Kidney (tissue), 14 donors: Measurements from ENCODE around the gene IGF2BP3. TPM values are rescaled to one million over a fixed set of nuclear protein-coding genes. Genes with fewer than 3 reads are reported as not detected.
A peak's percentile ranks its signal among the peaks of the same experiment; 100 is the strongest.

Experiments used
- DNase-seq, 5 donors: peaks; one replicate each; pipeline ENCODE4 v3.0.0-alpha.2; 2013 to 2020
- FAIRE-seq: peaks from 2 replicates; lab custom pipeline; 2012; peaks lifted over from hg19 to GRCh38; lab: Jason Lieb, UNC
- H3K27ac ChIP-seq, 2 donors: one replicate each; pipeline ENCODE4 v1.7.0; 2013; ENCODE audit warnings: low read depth in 2 of 2, low read length in 2 of 2, inconsistent platforms in 1 of 2
- H3K27me3 ChIP-seq: one replicate; pipeline ENCODE4 v1.7.1; 2013; ENCODE audit warnings: low read length, inconsistent platforms; ENCODE audit not compliant: control insufficient read depth, insufficient read depth
- H3K36me3 ChIP-seq, 3 donors: one replicate each; pipeline versions ENCODE4 v1.7.0 to v1.7.1; 2013; ENCODE audit warnings: low read length in 3 of 3, control low read depth in 1 of 3, inconsistent platforms in 1 of 3; ENCODE audit not compliant: insufficient read depth in 3 of 3, control insufficient read depth in 2 of 3
- H3K4me1 ChIP-seq, 3 donors: one replicate each; pipeline versions ENCODE4 v1.7.0 to v1.7.1; 2013; ENCODE audit warnings: low read length in 3 of 3, inconsistent platforms in 1 of 3, low read depth in 1 of 3; ENCODE audit not compliant: control insufficient read depth in 2 of 3, insufficient read depth in 2 of 3
- H3K4me3 ChIP-seq, 3 donors: one replicate each; pipeline versions ENCODE4 v1.7.0 to v1.8.1; 2013; ENCODE audit warnings: low read length in 3 of 3, control low read depth in 1 of 3, inconsistent platforms in 1 of 3
- H3K9ac ChIP-seq, 3 donors: one replicate each; pipeline versions ENCODE4 v1.7.0 to v1.7.1; 2013; ENCODE audit warnings: low read length in 3 of 3, control low read depth in 1 of 3, inconsistent platforms in 1 of 3
- H3K9me3 ChIP-seq, 3 donors: one replicate each; pipeline versions ENCODE4 v1.7.0 to v1.7.1; 2013; ENCODE audit warnings: low read length in 3 of 3, control low read depth in 1 of 3, inconsistent platforms in 1 of 3; ENCODE audit not compliant: control insufficient read depth in 2 of 3, insufficient read depth in 1 of 3
- intact Hi-C: fragments of 100-400 bp; cut with DNase I; formaldehyde crosslinking; loops from one replicate; pipeline ENCODE4 v1.11.1; 2022
- polyA plus RNA-seq: library from polyadenylated mRNA; stranded (reverse); fragments of 350-450 nt; fragmentation: Illumina TruSeq; extraction: RNeasy Lipid Tissue Mini Kit (QIAGEN cat#74804); gene quantifications from one replicate; pipeline ENCODE4 v1.2.3, GENCODE V29; 2014; ENCODE audit warnings: low read depth, low replicate concordance; ENCODE audit not compliant: insufficient read depth
- total RNA-seq: library from RNA; stranded (reverse); fragmentation: NEBNext Ultra II Directional; extraction: Animal tissue kit (Norgen Biotek cat#: 25700); gene quantifications from one replicate; pipeline ENCODE4 v1.2.1, GENCODE V29; 2021
- TF ChIP-seq, protein P1 (sequence below): IDR thresholded peaks from 3 replicates; pipeline ENCODE4 v1.5.1; 2012; ENCODE audit warnings: mild to moderate bottlenecking, moderate library complexity, borderline replicate concordance; ENCODE audit not compliant: insufficient read depth; ENCODE audit errors: extremely low read depth
- donor health status: control.
- donor health status: control.
- donor health status: control.
- donor health status: control.
- donor health status: control.
- donor health status: DM: yes; HTN: yes; CAD: no.
- donor health status: Normal renal cell carcinoma (clear cell type).

The IGF2BP3 gene
- total and polyA plus RNA-seq, 2 donors from 2014 or later = 0.85 TPM; not detected in 1

DNA sequence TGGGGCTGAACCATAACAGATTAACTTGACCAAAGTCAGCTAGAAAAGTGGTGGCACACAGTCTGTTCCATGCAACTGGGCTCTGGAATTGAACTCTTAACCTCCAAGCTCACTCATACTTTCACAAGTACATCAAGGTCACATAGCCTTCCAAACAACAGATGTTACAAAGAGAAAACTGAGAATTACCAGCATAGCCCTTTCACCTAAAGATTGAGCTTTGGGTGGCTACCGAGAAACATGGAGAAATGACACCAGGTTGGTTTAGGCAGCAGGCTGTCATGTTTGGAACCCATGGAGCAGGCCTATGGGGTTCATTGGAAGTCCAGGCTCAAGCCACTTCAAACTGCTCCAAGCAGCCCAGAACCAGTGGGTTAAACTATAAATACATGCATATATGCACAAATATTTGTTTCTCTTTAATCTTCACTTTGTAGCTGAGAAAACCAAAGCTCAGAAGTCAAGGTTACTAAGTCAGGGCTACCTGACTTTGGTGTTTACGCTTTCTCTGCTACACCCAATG is 112.1 kb downstream of the IGF2BP3 start:
- H3K4me3 ChIP-seq = no peak overlapping the region
- no peaks in the 10 kb centered on the region for H3K4me1 ChIP-seq
- no peak for FAIRE-seq
- no peaks in the 10 kb centered on the region for H3K36me3 ChIP-seq
- no peaks in the 10 kb centered on the region for H3K27me3 ChIP-seq
- intact Hi-C loops = no loop called here
- H3K9ac ChIP-seq = no peak overlapping the region
- no peak for DNase-seq
- no peak overlapping the region for H3K27ac ChIP-seq
- no peaks in the 10 kb centered on the region for H3K9me3 ChIP-seq
- TF ChIP-seq, protein P1, sequence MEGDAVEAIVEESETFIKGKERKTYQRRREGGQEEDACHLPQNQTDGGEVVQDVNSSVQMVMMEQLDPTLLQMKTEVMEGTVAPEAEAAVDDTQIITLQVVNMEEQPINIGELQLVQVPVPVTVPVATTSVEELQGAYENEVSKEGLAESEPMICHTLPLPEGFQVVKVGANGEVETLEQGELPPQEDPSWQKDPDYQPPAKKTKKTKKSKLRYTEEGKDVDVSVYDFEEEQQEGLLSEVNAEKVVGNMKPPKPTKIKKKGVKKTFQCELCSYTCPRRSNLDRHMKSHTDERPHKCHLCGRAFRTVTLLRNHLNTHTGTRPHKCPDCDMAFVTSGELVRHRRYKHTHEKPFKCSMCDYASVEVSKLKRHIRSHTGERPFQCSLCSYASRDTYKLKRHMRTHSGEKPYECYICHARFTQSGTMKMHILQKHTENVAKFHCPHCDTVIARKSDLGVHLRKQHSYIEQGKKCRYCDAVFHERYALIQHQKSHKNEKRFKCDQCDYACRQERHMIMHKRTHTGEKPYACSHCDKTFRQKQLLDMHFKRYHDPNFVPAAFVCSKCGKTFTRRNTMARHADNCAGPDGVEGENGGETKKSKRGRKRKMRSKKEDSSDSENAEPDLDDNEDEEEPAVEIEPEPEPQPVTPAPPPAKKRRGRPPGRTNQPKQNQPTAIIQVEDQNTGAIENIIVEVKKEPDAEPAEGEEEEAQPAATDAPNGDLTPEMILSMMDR = no peak

DNA sequence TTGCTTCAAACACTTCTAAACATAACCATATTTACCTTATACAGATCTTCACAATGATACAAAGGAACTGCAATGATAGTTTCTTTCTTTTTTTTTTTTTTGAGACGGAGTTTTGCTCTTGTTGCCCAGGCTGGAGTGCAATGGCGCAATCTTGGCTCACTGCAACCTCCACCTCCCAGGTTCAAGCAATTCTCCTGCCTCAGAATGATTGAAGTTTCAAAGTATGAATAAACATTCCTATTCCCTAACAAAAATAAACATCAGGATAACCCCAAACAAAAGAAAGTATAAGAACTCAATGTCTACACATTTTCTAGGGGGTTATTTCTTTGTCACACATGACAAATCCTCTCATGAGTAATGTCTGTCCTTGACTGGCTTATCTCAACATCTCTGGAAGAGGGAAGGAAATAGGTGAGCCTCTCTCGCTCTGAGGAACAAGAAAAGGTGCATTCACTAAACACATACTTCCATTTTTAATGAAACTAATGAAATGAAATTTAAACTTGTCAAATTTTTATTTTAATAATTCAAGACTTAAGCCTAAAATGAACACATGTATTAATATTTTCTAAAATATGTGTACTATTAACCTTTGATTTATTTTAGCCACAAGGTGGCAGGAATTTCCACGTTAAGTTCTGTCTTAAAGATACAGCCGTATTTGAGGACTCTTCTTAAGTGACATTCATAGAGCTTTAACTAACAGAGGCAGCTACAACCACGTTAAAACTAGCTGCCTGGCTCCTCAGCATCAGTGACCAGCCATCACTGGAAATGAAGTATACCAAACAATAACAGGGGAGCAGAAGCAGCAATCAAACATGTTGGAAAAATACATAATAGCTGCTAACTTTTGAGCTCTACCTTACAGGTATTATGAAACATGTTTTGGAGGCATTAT is 112.8 kb downstream of the IGF2BP3 start:
- intact Hi-C loops = no loop called here
- Histone ChIP-seq H3K27ac (no peak overlapping the region), H3K4me3 (no peak overlapping the region), H3K27me3 (no peaks in the 10 kb centered on the region), H3K9me3 (no peaks in the 10 kb centered on the region), H3K36me3 (no peaks in the 10 kb centered on the region), H3K9ac (no peak overlapping the region), H3K4me1 (no peaks in the 10 kb centered on the region)
- DNase-seq (peak in 2 of 5 donors; percentile 40 to 59), FAIRE-seq (peak; percentile 83)
- TF ChIP-seq, protein P1 = no peak

DNA sequence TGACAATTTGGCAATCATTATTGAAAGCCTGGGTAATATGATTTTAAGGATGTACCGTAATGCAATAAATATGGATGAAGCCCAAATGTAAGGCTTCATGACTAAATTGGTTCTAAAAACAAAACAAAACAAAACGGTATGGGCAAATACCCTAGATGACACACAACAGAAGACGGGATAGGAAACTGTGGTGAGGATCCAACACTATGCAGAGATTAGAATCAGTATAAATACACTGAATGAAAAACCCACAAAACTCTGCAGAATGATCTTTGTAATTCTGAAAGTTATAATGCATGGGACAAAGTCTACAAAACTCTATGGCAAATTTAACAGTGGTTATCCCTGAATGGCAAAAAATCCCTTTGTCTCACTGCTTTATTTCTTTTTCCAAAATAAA is 113.6 kb downstream of the IGF2BP3 start:
- no peak for FAIRE-seq
- no peaks in the 10 kb centered on the region for H3K9me3 ChIP-seq

More for the DNA sequence above, 113.6 kb downstream of the IGF2BP3 start:
- intact Hi-C loops = no loop called here
- TF ChIP-seq, protein P1 = no peak
- Histone ChIP-seq H3K27me3 (no peaks in the 10 kb centered on the region), H3K27ac (no peak overlapping the region), H3K9ac (no peak overlapping the region), H3K4me3 (no peak overlapping the region), H3K4me1 (no peaks in the 10 kb centered on the region), H3K36me3 (no peaks in the 10 kb centered on the region)
- no peak for DNase-seq
